ENCODE data around the gene ITGA7. TPM values are rescaled to one million over a fixed set of nuclear protein-coding genes. Genes with fewer than 3 reads are reported as not detected.

Gene ITGA7
- total RNA-seq, 1 donor from 2014 or later: 26.5 TPM

DNA sequence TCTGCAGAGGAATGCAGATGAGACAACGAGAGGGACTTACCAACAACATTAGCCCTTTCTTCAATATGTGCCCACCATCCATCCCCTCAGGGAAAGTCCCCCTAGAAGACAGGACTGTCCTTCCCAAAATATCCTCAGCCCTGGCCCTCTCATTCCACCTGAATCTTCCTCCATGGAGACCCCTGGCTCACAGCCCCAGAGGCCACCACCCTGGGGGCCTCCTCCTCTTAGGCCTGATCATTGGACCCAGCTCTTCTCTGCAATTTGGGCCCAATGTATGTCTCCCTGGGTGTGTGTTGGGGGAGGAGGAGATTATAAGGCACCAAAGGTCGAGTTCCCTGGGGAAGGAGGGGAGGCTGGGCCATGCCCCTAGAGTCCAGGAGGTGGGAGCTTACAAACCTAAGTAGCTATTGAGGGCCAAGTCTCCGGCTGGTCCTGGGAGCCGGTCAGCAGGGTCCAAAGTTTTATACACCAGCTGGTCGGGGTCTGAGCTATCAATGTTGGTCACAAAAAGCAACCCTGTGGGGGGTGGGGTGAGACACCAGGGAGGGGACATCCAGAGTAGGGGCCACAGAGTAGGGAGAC, 8.1 kb downstream of the ITGA7 start:
- H3K27me3 ChIP-seq (ENCODE audit: insufficient read depth, low read length): no peaks in the 10 kb centered on the region
- H3K4me1 ChIP-seq (ENCODE audit: insufficient read depth, low read length): peaks cover 4% of the 10 kb centered on the region
- H4K20me1 ChIP-seq (ENCODE audit: insufficient read depth, low read length): peaks cover 4% of the 10 kb centered on the region
- Mint-ChIP-seq H3K27ac (ENCODE audit: unreplicated experiment) (no peak overlapping the region), H3K9me3 (ENCODE audit: unreplicated experiment) (no peaks in the 10 kb centered on the region), H3K4me1 (ENCODE audit: low read depth, unreplicated experiment) (peaks cover 9% of the 10 kb centered on the region), H3K36me3 (ENCODE audit: low read depth, unreplicated experiment) (peaks cover 9% of the 10 kb centered on the region), H3K27me3 (ENCODE audit: low read depth, unreplicated experiment) (peaks cover 11% of the 10 kb centered on the region), H3K4me3 (ENCODE audit: unreplicated experiment) (no peak overlapping the region)
- H3K9me3 ChIP-seq (ENCODE audit: insufficient read depth, low read depth, low read length): no peaks in the 10 kb centered on the region
- no peak for TF ChIP-seq EZH2 (IDR thresholded peaks at IDR 0.05; ENCODE audit: insufficient read depth, low read length)
- TF ChIP-seq, protein P1, sequence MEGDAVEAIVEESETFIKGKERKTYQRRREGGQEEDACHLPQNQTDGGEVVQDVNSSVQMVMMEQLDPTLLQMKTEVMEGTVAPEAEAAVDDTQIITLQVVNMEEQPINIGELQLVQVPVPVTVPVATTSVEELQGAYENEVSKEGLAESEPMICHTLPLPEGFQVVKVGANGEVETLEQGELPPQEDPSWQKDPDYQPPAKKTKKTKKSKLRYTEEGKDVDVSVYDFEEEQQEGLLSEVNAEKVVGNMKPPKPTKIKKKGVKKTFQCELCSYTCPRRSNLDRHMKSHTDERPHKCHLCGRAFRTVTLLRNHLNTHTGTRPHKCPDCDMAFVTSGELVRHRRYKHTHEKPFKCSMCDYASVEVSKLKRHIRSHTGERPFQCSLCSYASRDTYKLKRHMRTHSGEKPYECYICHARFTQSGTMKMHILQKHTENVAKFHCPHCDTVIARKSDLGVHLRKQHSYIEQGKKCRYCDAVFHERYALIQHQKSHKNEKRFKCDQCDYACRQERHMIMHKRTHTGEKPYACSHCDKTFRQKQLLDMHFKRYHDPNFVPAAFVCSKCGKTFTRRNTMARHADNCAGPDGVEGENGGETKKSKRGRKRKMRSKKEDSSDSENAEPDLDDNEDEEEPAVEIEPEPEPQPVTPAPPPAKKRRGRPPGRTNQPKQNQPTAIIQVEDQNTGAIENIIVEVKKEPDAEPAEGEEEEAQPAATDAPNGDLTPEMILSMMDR (IDR thresholded peaks at IDR 0.05; ENCODE audit: insufficient read depth, low read depth, low read length): no peak
- no peaks in the 10 kb centered on the region for H3K36me3 ChIP-seq (ENCODE audit: insufficient read depth, low read length)
- no peak overlapping the region for H3K4me2 ChIP-seq (ENCODE audit: low read length)
- no peak overlapping the region for H3K9ac ChIP-seq (ENCODE audit: low read length)
- H3K27ac ChIP-seq (ENCODE audit: low read depth, low read length): no peak overlapping the region
- DNase-seq (ENCODE audit: low read depth) (no peak), FAIRE-seq (no peak)
- no peak overlapping the region for H2AFZ ChIP-seq (ENCODE audit: low read depth, low read length)
- H3K4me3 ChIP-seq (ENCODE audit: insufficient read depth, low read depth, low read length): no peak overlapping the region
- peaks cover 20% of the 10 kb centered on the region for H3K79me2 ChIP-seq (ENCODE audit: insufficient read depth, low read length)

GRCh38 chr12:55698965-55699364, 8.7 kb downstream of the ITGA7 start:
- H3K9ac ChIP-seq (ENCODE audit: low read length): no peak overlapping the region
- H4K20me1 ChIP-seq (ENCODE audit: insufficient read depth, low read length): peaks cover 4% of the 10 kb centered on the region
- H3K27ac Mint-ChIP-seq (ENCODE audit: unreplicated experiment): no peak overlapping the region
- no peaks in the 10 kb centered on the region for H3K9me3 Mint-ChIP-seq (ENCODE audit: unreplicated experiment)
- peaks cover 9% of the 10 kb centered on the region for H3K27me3 Mint-ChIP-seq (ENCODE audit: low read depth, unreplicated experiment)
- no peak for TF ChIP-seq EZH2 (IDR thresholded peaks at IDR 0.05; ENCODE audit: insufficient read depth, low read length)
- TF ChIP-seq, protein P1 (IDR thresholded peaks at IDR 0.05; ENCODE audit: insufficient read depth, low read depth, low read length): no peak
- H3K36me3 ChIP-seq (ENCODE audit: insufficient read depth, low read length): no peaks in the 10 kb centered on the region
- peaks cover 14% of the 10 kb centered on the region for H3K79me2 ChIP-seq (ENCODE audit: insufficient read depth, low read length)
- peaks cover 4% of the 10 kb centered on the region for H3K4me1 ChIP-seq (ENCODE audit: insufficient read depth, low read length)
- no peak for DNase-seq (ENCODE audit: low read depth)
- H3K36me3 Mint-ChIP-seq (ENCODE audit: low read depth, unreplicated experiment): peaks cover 9% of the 10 kb centered on the region
- no peak overlapping the region for H3K4me2 ChIP-seq (ENCODE audit: low read length)
- no peaks in the 10 kb centered on the region for H3K9me3 ChIP-seq (ENCODE audit: insufficient read depth, low read depth, low read length)
- no peak overlapping the region for H2AFZ ChIP-seq (ENCODE audit: low read depth, low read length)
- no peak for FAIRE-seq
- H3K4me3 ChIP-seq (ENCODE audit: insufficient read depth, low read depth, low read length): no peak overlapping the region
- peaks cover 7% of the 10 kb centered on the region for H3K4me1 Mint-ChIP-seq (ENCODE audit: low read depth, unreplicated experiment)
- H3K27me3 ChIP-seq (ENCODE audit: insufficient read depth, low read length): no peaks in the 10 kb centered on the region
- H3K27ac ChIP-seq (ENCODE audit: low read depth, low read length): no peak overlapping the region
- H3K4me3 Mint-ChIP-seq (ENCODE audit: unreplicated experiment): no peak overlapping the region

GRCh38 chr12:55698241-55698955, 9.3 kb downstream of the ITGA7 start:
- peaks cover 4% of the 10 kb centered on the region for H3K4me1 ChIP-seq (ENCODE audit: insufficient read depth, low read length)
- FAIRE-seq (no peak), DNase-seq (ENCODE audit: low read depth) (no peak)
- Mint-ChIP-seq H3K9me3 (ENCODE audit: unreplicated experiment) (no peaks in the 10 kb centered on the region), H3K36me3 (ENCODE audit: low read depth, unreplicated experiment) (peaks cover 9% of the 10 kb centered on the region), H3K4me3 (ENCODE audit: unreplicated experiment) (no peak overlapping the region), H3K27me3 (ENCODE audit: low read depth, unreplicated experiment) (peaks cover 9% of the 10 kb centered on the region), H3K4me1 (ENCODE audit: low read depth, unreplicated experiment) (peaks cover 3% of the 10 kb centered on the region), H3K27ac (ENCODE audit: unreplicated experiment) (no peak overlapping the region)
- H3K36me3 ChIP-seq (ENCODE audit: insufficient read depth, low read length): no peaks in the 10 kb centered on the region
- H2AFZ ChIP-seq (ENCODE audit: low read depth, low read length): no peak overlapping the region
- TF ChIP-seq, protein P1 (IDR thresholded peaks at IDR 0.05; ENCODE audit: insufficient read depth, low read depth, low read length): no peak
- TF ChIP-seq EZH2 (IDR thresholded peaks at IDR 0.05; ENCODE audit: insufficient read depth, low read length): no peak
- H3K4me3 ChIP-seq (ENCODE audit: insufficient read depth, low read depth, low read length): no peak overlapping the region
- H3K9me3 ChIP-seq (ENCODE audit: insufficient read depth, low read depth, low read length): no peaks in the 10 kb centered on the region
- H3K27me3 ChIP-seq (ENCODE audit: insufficient read depth, low read length): no peaks in the 10 kb centered on the region
- H3K79me2 ChIP-seq (ENCODE audit: insufficient read depth, low read length): peaks cover 8% of the 10 kb centered on the region
- no peak overlapping the region for H3K9ac ChIP-seq (ENCODE audit: low read length)
- H3K4me2 ChIP-seq (ENCODE audit: low read length): no peak overlapping the region
- no peak overlapping the region for H3K27ac ChIP-seq (ENCODE audit: low read depth, low read length)
- H4K20me1 ChIP-seq (ENCODE audit: insufficient read depth, low read length): peaks cover 4% of the 10 kb centered on the region

All from astrocyte (in vitro differentiated cells and primary cell).